GM23338 (cell line): ENCODE measurements around the gene SNX8. TPM values are rescaled to one million over a fixed set of nuclear protein-coding genes. Genes with fewer than 3 reads are reported as not detected.

Source experiments
- ATAC-seq: fragments of 200-7000 bp; cut with Tn5 transposase; 3 replicates; pipeline ENCODE4 v1.9.1; 2020
- DNase-seq: peaks from one replicate; pipeline ENCODE4 v3.0.0-alpha.2; 2015; ENCODE audit warnings: low spot score
- H2AFZ ChIP-seq: fragments of 200-600 bp; sonication (generic); 2 replicates; pipeline ENCODE4 v1.8.0; 2016; ENCODE audit warnings: antibody characterized with exemption, mild to moderate bottlenecking, moderate library complexity
- H3F3A ChIP-seq: fragments of 200-600 bp; sonication (generic); replicated peaks from 2 replicates; pipeline ENCODE4 v1.8.0; 2017; ENCODE audit warnings: antibody characterized with exemption, mixed run types, low read depth
- H3K27ac ChIP-seq: fragments of 200-600 bp; sonication (generic); 2 replicates; pipeline ENCODE4 v1.6.1; 2016; ENCODE audit warnings: low read depth
- H3K27me3 ChIP-seq: fragments of 200-600 bp; sonication (generic); 2 replicates; pipeline ENCODE4 v1.8.0; 2016; ENCODE audit warnings: mild to moderate bottlenecking, mixed run types, moderate library complexity; ENCODE audit not compliant: insufficient read depth
- H3K36me3 ChIP-seq: fragments of 200-600 bp; sonication (generic); 2 replicates; pipeline ENCODE4 v1.8.0; 2016; ENCODE audit warnings: mild to moderate bottlenecking; ENCODE audit not compliant: insufficient read depth
- H3K4me1 ChIP-seq: fragments of 200-600 bp; sonication (generic); 2 replicates; pipeline ENCODE4 v1.8.0; 2016; ENCODE audit warnings: mild to moderate bottlenecking, moderate library complexity; ENCODE audit not compliant: insufficient read depth
- H3K4me2 ChIP-seq: fragments of 200-600 bp; sonication (generic); 2 replicates; pipeline ENCODE4 v1.7.1; 2017; ENCODE audit warnings: mixed run types
- H3K4me3 ChIP-seq: fragments of 200-600 bp; sonication (generic); 2 replicates; pipeline ENCODE4 v1.6.1; 2016; ENCODE audit warnings: mixed run types
- H3K79me2 ChIP-seq: fragments of 200-600 bp; sonication (generic); replicated peaks from 2 replicates; pipeline ENCODE4 v1.8.0; 2017; ENCODE audit warnings: mild to moderate bottlenecking; ENCODE audit not compliant: insufficient read depth
- H3K9me2 ChIP-seq: fragments of 200-600 bp; sonication (generic); 2 replicates; pipeline ENCODE4 v1.8.0; 2017; ENCODE audit not compliant: insufficient read depth
- H4K20me1 ChIP-seq: fragments of 200-600 bp; sonication (generic); replicated peaks from 2 replicates; pipeline ENCODE4 v1.8.0; 2017; ENCODE audit warnings: mild to moderate bottlenecking; ENCODE audit not compliant: insufficient read depth
- H3K27ac Mint-ChIP-seq: 2 replicates; pipeline ENCODE4 v1.8.0; 2020; ENCODE audit warnings: inconsistent platforms, mild to moderate bottlenecking, moderate library complexity, mixed read lengths
- H3K27me3 Mint-ChIP-seq: 3 replicates; pipeline ENCODE4 v1.8.0; 2022; ENCODE audit warnings: low read depth, mild to moderate bottlenecking, moderate library complexity, mixed read lengths, inconsistent platforms; ENCODE audit not compliant: insufficient read depth, poor library complexity
- H3K36me3 Mint-ChIP-seq: 3 replicates; pipeline ENCODE4 v1.8.0; 2021; ENCODE audit warnings: low read depth, mild to moderate bottlenecking, inconsistent platforms, moderate library complexity, mixed read lengths
- H3K4me1 Mint-ChIP-seq: 3 replicates; pipeline ENCODE4 v1.8.0; 2020; ENCODE audit warnings: mild to moderate bottlenecking, inconsistent platforms, mixed read lengths
- H3K4me3 Mint-ChIP-seq: 3 replicates; pipeline ENCODE4 v1.8.0; 2021; ENCODE audit warnings: moderate library complexity, mild to moderate bottlenecking, inconsistent platforms, mixed read lengths
- H3K9me3 Mint-ChIP-seq: 3 replicates; pipeline ENCODE4 v1.8.0; 2020; ENCODE audit warnings: moderate library complexity, mild to moderate bottlenecking, inconsistent platforms, mixed read lengths
- CREB1 ChIP-seq: fragments of 250-450 bp; sonication (Bioruptor Pico); IDR thresholded peaks from 2 replicates; pipeline ENCODE4 v1.5.0; 2020; ENCODE audit warnings: low read depth, mild to moderate bottlenecking, moderate library complexity
- CTCF ChIP-seq, 2 experiments: fragments of 200-600 bp in 1 of 2; sonication (generic) in 1 of 2; conservative IDR thresholded peaks; 2 replicates each; pipeline versions ENCODE4 v1.5.1 to v1.6.1; 2016 to 2017; ENCODE audit warnings: antibody characterized with exemption in 2 of 2, low read depth in 2 of 2, mild to moderate bottlenecking in 2 of 2, moderate library complexity in 1 of 2
- EZH2 ChIP-seq: fragments of 200-600 bp; sonication (generic); IDR thresholded peaks from one replicate; pipeline ENCODE4 v1.8.0; 2017; ENCODE audit warnings: antibody characterized with exemption, mild to moderate bottlenecking, low read depth; ENCODE audit not compliant: unreplicated experiment
- EZH2phosphoT487 ChIP-seq: fragments of 200-600 bp; sonication (generic); IDR thresholded peaks from one replicate; pipeline ENCODE4 v1.8.1; 2018; ENCODE audit warnings: antibody characterized with exemption; ENCODE audit not compliant: unreplicated experiment
- NANOG ChIP-seq: IDR thresholded peaks from 2 replicates; pipeline ENCODE4 v1.6.1; 2016; ENCODE audit warnings: antibody characterized with exemption, borderline replicate concordance
- POLR2AphosphoS5 ChIP-seq: IDR thresholded peaks from 2 replicates; pipeline ENCODE4 v1.6.1; 2016; ENCODE audit warnings: antibody characterized with exemption, low read depth
- REST ChIP-seq: IDR thresholded peaks from one replicate; pipeline ENCODE4 v1.6.1; 2018; ENCODE audit warnings: antibody characterized with exemption; ENCODE audit not compliant: unreplicated experiment
- ZNF114 ChIP-seq: fragments of 250-450 bp; sonication (Bioruptor Pico); IDR thresholded peaks from 2 replicates; pipeline ENCODE4 v1.5.0; 2020; ENCODE audit warnings: mild to moderate bottlenecking, moderate library complexity
- ZNF331 ChIP-seq: fragments of 250-450 bp; sonication (Bioruptor Pico); IDR thresholded peaks from 2 replicates; pipeline ENCODE4 v1.5.0; 2020; ENCODE audit warnings: low read depth, mild to moderate bottlenecking, moderate library complexity
- ZNF462 ChIP-seq: fragments of 250-450 bp; sonication (Bioruptor Pico); IDR thresholded peaks from 2 replicates; pipeline ENCODE4 v1.5.0; 2020; ENCODE audit warnings: mild to moderate bottlenecking, moderate library complexity
- polyA plus RNA-seq: library from polyadenylated mRNA; unstranded; fragments of >200 nt; fragmentation: Nextera tagmentation; extraction: Ambion mirVana; gene quantifications from 2 replicates; pipeline ENCODE4 v1.2.1, GENCODE V29; 2016
- total RNA-seq: library from RNA; depleted of rRNA; stranded (reverse); fragments of >200 nt; shearing (Covaris generic); gene quantifications from 2 replicates; pipeline ENCODE4 v1.2.3, GENCODE V29; 2014

The SNX8 gene
- total and polyA plus RNA-seq, 2 experiments from 2014 or later, result 44.3 to 50.9 TPM

- TF ChIP-seq ZNF462, result no peak
- TF ChIP-seq ZNF114 (CRISPR knock-in tag), result no peak
These were observed 97.0 kb downstream of the SNX8 start (continued) for GRCh38 chr7:2217206-2217605.

- no peak overlapping the region for H3K27ac Mint-ChIP-seq
- no peaks in the 10 kb centered on the region for H3K9me3 Mint-ChIP-seq
- peaks cover 80% of the 10 kb centered on the region for H3K36me3 Mint-ChIP-seq
- TF ChIP-seq NANOG (no peak), CTCF (conservative IDR thresholded peaks at IDR 0.05; ENCODE audit: low read depth in 2 of 2) (no peak), EZH2phosphoT487 (no peak), ZNF114 (CRISPR knock-in tag) (no peak), EZH2 (no peak), POLR2AphosphoS5 (no peak), CREB1 (CRISPR knock-in tag) (no peak), REST (no peak), ZNF331 (CRISPR knock-in tag) (no peak)
These were observed 98.4 kb downstream of the SNX8 start for GRCh38 chr7:2215851-2216250.

More at GRCh38 chr7:2215851-2216250, 98.4 kb downstream of the SNX8 start:
- H3F3A ChIP-seq, result no peaks in the 10 kb centered on the region
- H3K36me3 ChIP-seq, result peaks cover 18% of the 10 kb centered on the region
- H3K27me3 ChIP-seq, result no peaks in the 10 kb centered on the region
- peaks cover 9% of the 10 kb centered on the region; the same call in 1 of the 2 replicates for H3K79me2 ChIP-seq
- H4K20me1 ChIP-seq, result no peaks in the 10 kb centered on the region; the same call in 1 of the 2 replicates
- ATAC-seq (no peak), DNase-seq (no peak)
- H3K27me3 Mint-ChIP-seq, result peaks cover 10% of the 10 kb centered on the region
- H3K4me3 Mint-ChIP-seq, result no peak overlapping the region
- no peak overlapping the region for H3K4me2 ChIP-seq
- H3K4me1 Mint-ChIP-seq, result no peaks in the 10 kb centered on the region
- H2AFZ ChIP-seq, result no peak overlapping the region
- no peak overlapping the region for H3K27ac ChIP-seq
- no peak overlapping the region for H3K4me3 ChIP-seq
- H3K4me1 ChIP-seq, result no peaks in the 10 kb centered on the region
- H3K9me2 ChIP-seq, result no peaks in the 10 kb centered on the region
